HG03097 (cell line): ENCODE results near the gene KCNQ1OT1.

ENCODE experiments used
- ATAC-seq: cut with Tn5 transposase; IDR thresholded peaks from one replicate; pipeline ENCODE4 v1.9.1; 2021; ENCODE audit not compliant: unreplicated experiment, low FRiP score

KCNQ1OT1 gene

DNA sequence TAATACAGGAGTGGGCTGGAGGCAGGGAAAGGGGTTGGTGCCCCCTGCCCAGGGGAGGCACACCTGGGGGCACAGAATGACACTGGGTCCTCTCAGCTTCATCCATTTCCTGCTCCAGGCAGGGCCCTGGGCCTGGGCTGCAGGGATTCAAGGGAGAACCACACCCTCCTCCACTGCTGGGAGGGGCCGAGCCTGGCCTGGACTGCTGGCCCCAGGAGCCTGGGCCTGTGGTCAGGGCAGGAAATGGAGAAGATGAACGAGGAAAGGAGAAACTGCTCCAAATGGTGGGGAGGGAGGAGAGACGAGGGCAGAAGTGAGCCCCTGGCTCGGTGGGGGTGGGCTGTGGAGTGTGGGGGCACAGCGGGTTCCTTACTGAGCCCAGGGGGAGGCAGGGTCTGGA is 38.1 kb upstream of the KCNQ1OT1 start:
- no peak for ATAC-seq

DNA sequence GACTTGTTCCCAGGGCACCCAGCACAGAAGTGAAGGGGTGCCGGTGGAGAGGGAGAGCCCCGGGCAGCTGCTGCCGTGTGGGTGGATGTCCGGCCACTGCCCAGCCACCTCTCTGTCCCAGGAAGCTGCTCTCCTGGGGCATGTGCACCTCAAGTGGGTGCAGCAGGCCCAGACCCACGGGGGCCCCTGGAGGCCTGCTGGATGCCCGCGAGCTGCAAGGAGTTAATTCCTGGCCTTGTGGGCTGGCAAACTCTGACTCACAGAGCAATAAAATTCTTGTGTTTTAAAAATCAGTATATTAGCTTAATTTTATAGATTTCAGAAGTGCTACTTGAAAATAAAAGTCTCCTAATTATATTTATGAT is 37.4 kb upstream of the KCNQ1OT1 start:
- ATAC-seq: no peak

DNA sequence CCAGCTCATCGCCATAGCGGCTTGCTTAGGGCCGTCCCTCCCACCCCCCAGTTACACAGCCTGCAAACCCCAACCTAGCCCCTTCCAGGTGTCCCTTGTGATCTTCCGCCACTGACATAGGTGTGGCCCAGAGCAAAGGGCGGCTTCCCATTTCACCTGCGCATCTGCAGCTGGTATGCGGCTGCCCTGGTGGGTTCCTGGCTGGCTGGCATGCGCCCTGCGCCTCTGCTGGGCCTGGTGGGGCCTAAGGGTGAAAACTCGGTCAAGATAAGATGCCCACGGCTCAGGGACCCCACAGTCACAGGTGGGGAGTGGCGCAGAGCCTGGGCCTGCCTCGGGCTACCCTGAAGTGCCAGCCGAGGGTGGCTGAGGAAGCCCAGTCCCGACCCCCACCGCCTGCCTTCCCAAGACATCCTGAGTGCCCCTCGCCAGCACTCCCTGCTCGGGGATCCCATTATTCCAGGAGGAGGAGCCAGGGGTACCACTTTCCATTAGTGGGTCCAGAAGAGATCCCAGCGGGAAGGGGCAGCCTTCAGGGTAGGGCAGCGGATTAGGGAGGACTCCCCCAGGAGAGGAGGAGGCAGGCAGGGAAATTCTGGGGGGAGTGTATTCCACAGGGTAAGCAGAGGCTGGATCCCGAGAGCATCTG is 36.9 kb upstream of the KCNQ1OT1 start:
- no peak for ATAC-seq

DNA sequence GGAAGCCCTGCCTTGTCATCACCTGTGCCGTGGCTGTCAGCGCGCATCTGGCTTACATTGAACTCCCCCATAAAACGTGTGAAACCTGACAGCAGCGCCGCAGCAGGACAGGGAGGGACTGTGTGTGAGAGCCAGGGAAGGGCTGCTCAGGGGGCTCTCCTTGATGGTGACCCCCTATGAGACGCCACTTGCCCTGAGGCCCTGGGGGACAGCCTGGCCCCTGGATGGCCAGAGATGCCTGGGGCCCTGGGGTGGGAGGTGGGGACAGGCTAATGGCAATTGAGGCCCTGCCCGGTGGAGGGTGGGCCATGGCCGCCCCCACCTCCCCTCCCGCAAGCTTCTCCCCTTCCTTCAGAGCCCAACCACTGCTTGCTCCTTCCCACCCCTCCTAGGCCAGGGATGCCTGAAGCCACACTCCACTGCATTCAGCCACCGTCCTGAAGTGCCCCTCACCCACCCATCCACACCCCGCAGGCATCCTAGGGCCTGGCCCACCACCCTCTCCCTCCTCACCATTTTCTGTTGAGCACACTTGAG is 35.3 kb upstream of the KCNQ1OT1 start:
- ATAC-seq: no peak

- ATAC-seq: no peak
Measured at GRCh38 chr11:2734181-2735052, 34.6 kb upstream of the KCNQ1OT1 start.

GRCh38 chr11:2732940-2733628 is 33.3 kb upstream of the KCNQ1OT1 start:
- no peak for ATAC-seq

- no peak for ATAC-seq
Measured at GRCh38 chr11:2732261-2732939, 32.6 kb upstream of the KCNQ1OT1 start.

DNA sequence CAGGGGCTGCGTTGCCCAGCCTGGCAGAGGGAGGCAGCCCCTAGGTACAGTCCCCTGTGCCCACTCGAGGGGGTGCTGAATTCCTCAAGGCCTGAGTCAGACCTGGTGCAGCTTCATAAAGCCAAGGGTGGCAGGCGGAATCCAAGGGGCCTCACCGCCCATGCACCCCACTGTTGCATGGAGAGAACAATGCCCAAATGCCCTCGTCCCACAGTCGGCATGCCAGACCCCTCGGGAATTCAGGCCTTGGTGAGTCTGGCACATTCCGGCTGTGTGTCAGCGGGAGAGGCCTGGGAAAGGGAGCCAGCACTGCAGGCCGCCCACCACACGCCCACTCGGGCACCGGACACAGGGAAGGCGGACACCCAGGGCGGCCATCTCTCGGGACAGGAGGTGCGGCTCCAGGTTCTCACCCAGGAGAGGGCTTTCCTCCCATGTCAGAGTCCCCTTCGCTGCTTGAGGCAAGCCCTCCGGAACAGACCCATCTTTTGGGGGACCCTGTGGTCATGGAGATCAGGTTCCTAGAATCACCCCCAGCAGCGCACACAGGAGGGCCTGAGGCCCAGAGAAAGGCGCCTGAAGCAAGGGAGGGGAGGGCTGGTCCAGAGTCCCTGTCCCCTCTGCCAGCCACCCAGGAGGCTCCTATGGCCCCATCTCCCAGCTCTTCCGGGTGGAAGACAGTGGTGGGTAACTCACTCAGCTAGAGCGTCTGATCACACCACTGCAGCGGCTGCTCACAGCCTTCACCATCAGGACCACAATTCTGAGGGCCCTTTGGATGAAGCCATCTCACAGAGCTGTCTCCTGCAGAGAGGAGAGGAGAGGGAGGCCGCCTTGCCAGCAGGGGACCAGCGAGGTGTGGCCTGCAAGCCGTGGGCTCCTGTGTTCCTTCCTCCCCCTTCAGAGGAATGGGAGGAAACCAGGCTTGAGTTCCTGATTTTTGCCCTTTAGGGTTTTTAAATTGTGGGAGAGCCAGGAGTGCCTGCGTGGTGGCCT is 31.6 kb upstream of the KCNQ1OT1 start:
- no peak for ATAC-seq

DNA sequence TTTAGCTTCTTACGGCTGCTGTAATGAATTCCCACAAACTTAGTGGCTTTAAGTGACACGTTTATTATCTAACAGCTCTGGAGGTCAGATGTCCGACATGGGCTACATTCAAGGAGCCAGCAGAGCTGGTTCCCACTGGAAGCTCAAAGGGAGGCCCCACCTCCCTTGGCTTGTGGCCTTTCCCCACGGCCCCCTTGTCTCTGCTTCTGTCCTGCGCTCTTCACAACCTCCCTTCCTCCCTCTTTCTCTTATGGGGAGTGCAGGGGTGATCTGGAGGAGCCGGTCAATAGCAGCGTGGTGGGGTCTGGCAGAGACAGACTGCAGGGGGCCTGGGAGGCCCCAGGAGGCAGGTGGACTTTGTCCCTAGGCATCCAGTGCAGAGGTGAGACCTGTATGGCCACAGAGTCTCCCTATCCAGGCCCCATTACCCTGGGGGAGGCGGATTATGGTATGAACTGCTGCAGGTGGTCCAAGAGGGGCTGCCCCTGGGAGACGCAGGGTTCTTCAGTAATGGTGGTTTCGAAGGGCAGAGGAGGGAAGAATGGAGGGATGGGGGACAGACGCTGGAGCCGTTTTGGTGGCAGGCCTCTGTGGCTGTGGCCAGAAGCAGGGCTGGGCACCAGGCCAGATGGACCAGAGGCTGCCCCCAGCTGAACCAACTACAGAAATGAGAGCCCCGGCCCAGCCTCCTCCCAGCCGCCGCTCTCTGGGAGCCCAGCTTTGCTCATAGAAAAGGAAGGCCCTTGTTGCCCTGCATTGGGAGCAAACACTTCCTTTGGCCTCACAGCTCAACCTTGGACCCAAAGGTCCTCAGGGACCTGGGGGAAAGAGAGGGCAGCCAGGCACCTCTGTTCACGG is 30.7 kb upstream of the KCNQ1OT1 start:
- no peak for ATAC-seq

DNA sequence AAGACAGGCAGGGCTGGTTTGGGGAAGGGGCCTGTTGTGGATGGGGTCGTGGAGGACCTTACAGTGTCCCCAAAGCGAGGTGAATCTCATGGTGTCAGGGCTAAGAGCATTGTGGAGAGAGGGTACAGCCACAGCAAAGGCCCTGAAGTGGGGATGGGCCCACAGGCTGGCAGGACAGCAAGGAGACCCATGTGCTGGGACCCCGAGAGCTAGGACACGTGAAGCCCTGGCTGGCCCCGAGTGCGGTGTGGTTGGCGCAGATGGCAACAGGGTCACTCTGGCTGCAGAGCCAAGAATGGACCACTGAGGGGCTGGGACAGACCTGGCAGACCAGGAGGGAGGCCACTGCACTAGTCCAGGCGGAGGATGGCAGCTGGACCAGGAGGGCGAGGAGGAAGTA is 30.0 kb upstream of the KCNQ1OT1 start:
- no peak for ATAC-seq

DNA sequence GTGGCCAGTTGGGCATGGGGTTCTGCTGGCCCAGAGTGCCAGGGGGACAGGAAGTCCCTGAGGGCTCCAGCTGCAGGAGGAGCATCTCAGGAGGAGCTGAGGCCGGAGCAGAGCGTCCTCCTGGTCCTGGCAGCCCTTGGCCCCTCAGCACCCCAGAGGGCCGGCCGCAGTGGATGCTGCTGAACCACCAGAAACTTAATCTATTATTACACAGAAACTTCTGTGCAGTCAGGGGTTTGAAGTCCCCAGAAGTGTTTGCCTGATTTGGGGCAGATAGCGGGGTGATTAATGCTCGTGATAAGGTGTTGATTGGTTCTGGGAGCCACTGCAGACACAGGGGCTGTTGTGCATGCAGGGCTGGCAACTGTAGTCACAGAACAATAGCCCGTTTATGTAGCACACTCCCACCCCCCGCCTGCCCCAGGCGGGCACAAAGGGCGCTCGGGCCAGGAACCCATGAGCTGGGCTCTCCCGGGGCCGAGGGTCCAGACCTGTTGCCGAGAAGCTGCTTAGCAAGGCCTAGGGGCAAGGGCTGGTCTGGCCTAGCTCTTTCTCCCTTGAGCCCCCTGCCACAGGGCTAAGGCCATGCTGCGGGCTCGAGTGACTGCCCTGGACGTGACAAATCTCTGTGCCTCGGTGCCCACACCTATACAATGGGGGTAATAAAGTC is 29.0 kb upstream of the KCNQ1OT1 start:
- no peak for ATAC-seq

DNA sequence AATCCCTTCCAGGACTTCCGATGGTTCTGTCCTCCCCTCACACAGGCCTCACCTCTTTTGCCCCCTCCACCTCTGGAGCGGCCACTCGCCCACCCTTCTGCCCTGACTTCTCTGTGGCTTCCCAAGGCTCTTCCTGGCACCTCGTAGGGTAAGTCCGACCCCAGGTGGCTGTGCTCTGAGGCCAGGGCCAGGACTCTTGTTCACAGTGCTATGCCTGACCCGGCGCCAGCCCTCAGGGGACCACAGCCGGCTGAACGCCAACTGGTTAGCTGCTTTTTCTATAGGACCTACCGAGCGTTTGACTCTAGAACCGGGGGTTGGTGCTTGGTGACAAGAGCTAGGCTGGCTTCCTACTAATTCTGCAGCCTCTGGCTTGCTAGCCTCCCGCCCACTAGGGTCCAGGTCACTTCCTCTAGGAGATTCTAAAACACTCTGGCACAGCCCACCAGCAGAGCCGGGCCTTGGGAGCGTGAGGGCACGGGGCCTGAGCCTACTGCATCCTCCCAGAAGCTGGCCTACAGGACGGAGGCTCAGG is 28.4 kb upstream of the KCNQ1OT1 start:
- no peak for ATAC-seq

DNA sequence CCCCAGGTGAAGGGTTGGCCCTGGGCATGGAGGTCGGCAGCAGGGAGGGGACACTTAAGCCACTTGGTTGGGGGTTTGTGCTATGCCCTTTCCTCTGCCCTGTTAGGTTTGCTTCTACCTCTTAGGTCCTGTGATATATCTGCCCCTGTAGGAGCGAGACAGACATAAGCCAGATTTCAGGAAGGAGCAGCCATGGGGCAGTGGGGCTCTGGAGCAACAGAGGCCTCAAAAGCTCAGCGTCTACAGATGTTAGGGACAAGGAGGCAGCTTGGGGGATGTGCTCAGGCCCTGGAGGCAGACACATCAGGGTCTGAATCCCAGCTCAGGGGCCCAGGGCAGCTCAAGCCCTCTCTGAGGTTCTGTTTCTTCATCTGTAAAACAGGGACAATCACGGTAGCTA is 27.2 kb upstream of the KCNQ1OT1 start:
- no peak for ATAC-seq

- ATAC-seq: no peak
Measured at GRCh38 chr11:2725368-2726300, 25.8 kb upstream of the KCNQ1OT1 start.

GRCh38 chr11:2724653-2725367 is 25.0 kb upstream of the KCNQ1OT1 start:
- ATAC-seq: no peak

- ATAC-seq: no peak
Measured at GRCh38 chr11:2724104-2724503, 24.3 kb upstream of the KCNQ1OT1 start.
